Calu3 (cell line): ENCODE data around the gene GPC3. TPM values are rescaled to one million over a fixed set of nuclear protein-coding genes. Genes with fewer than 3 reads are reported as not detected.

Source experiments
- BruUV-seq: library from RNA; stranded (reverse); fragments of 400-500 nt; replicated peaks from 2 replicates; lab custom pipeline; 2021; lab: Mats Ljungman, UMichigan
- CTCF ChIA-PET: fragments of 300-600 bp; sonication (Branson Sonifier 250); formaldehyde crosslinking; loops from one replicate; lab custom pipeline; 2022; ENCODE audit warnings: antibody characterized with exemption; lab: Charles Lee
- DNase-seq: peaks from one replicate; pipeline ENCODE4 v3.0.0; 2022
- H3K27ac Mint-ChIP-seq: one replicate; pipeline ENCODE4 v1.8.0; 2022; ENCODE audit warnings: mixed read lengths; ENCODE audit not compliant: unreplicated experiment
- H3K27me3 Mint-ChIP-seq: one replicate; pipeline ENCODE4 v1.8.0; 2022; ENCODE audit warnings: mixed read lengths; ENCODE audit not compliant: unreplicated experiment
- H3K36me3 Mint-ChIP-seq: one replicate; pipeline ENCODE4 v1.8.0; 2022; ENCODE audit warnings: mild to moderate bottlenecking, moderate library complexity, mixed read lengths; ENCODE audit not compliant: insufficient read depth, unreplicated experiment
- H3K4me1 Mint-ChIP-seq: one replicate; pipeline ENCODE4 v1.8.0; 2022; ENCODE audit warnings: mild to moderate bottlenecking, low read depth, mixed read lengths; ENCODE audit not compliant: unreplicated experiment
- H3K4me3 Mint-ChIP-seq: one replicate; pipeline ENCODE4 v1.8.0; 2022; ENCODE audit warnings: mild to moderate bottlenecking, low read depth, moderate library complexity, mixed read lengths; ENCODE audit not compliant: unreplicated experiment
- H3K9me3 Mint-ChIP-seq: one replicate; pipeline ENCODE4 v1.8.0; 2022; ENCODE audit warnings: low read depth, mixed read lengths; ENCODE audit not compliant: unreplicated experiment
- intact Hi-C: fragments of 100-400 bp; cut with micrococcal nuclease; formaldehyde crosslinking; loops from one replicate; pipeline ENCODE4 v1.10.0; 2022; ENCODE audit not compliant: unreplicated experiment
- total RNA-seq: library from RNA; stranded (reverse); gene quantifications from 2 replicates; pipeline ENCODE4 v1.2.3, GENCODE V29; 2022
- TF ChIP-seq, protein P1 (sequence below): fragments of 200-600 bp; IDR thresholded peaks from one replicate; pipeline ENCODE4 v1.8.0; 2022; ENCODE audit warnings: antibody characterized with exemption; ENCODE audit not compliant: unreplicated experiment

The GPC3 gene
- total RNA-seq, 1 experiment from 2014 or later: 2.3 TPM

DNA sequence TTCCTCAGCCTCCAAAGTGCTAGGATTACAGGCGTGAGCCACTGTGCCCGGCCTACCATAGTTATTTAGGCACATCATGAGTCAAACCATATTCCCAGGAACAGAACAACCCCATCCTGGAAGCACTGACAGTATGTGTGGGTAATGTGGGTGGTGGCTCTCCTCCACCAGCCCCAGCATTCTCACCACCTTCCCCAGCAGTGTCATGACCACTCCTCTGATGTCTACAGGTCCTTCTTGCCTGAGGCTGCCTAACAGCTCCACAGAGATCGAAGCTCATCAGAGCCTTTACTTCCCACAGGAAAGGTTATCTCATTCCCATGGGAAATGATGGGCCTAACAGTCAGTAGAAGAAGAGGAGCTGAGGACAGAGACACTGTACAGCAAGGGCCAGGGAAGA is 440.6 kb downstream of the GPC3 start:
- intact Hi-C loops: loop anchor here (1.0 to 5.0 kb wide), 3 partner anchors 41 to 116 kb away; no protein-coding TSS in a partner anchor
- peaks cover 6% of the 10 kb centered on the region for H3K9me3 Mint-ChIP-seq
- CTCF ChIA-PET: no interaction called here
- H3K4me1 Mint-ChIP-seq: peaks cover 8% of the 10 kb centered on the region
- no peaks in the 10 kb centered on the region for H3K27me3 Mint-ChIP-seq
- TF ChIP-seq, protein P1, sequence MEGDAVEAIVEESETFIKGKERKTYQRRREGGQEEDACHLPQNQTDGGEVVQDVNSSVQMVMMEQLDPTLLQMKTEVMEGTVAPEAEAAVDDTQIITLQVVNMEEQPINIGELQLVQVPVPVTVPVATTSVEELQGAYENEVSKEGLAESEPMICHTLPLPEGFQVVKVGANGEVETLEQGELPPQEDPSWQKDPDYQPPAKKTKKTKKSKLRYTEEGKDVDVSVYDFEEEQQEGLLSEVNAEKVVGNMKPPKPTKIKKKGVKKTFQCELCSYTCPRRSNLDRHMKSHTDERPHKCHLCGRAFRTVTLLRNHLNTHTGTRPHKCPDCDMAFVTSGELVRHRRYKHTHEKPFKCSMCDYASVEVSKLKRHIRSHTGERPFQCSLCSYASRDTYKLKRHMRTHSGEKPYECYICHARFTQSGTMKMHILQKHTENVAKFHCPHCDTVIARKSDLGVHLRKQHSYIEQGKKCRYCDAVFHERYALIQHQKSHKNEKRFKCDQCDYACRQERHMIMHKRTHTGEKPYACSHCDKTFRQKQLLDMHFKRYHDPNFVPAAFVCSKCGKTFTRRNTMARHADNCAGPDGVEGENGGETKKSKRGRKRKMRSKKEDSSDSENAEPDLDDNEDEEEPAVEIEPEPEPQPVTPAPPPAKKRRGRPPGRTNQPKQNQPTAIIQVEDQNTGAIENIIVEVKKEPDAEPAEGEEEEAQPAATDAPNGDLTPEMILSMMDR: no peak
- peaks cover 18% of the 10 kb centered on the region for H3K36me3 Mint-ChIP-seq
- BruUV-seq: no TSS peak
- H3K4me3 Mint-ChIP-seq: no peak overlapping the region
- DNase-seq: no peak
- H3K27ac Mint-ChIP-seq: peak overlapping the region; percentile 95

DNA sequence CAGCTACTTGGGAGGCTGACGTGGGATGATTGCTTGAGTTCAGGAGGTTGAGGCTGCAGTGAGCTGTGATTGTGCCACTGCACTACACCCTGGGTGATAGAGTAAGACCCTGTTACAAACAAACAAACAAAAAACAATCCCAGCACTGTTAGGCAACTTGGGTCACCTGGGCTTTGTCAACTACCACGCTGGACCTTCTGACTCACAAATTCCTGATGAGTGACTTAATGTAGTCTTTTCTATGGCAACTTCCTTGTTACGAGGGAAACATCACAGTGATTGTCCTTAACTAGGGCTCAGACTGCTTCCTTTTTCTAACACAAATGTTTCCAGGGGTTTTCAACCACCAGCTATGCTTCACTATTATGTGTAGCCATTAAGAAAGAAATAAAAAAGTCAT is 441.3 kb downstream of the GPC3 start:
- Mint-ChIP-seq H3K4me3 (no peak overlapping the region), H3K27me3 (no peaks in the 10 kb centered on the region), H3K36me3 (peaks cover 18% of the 10 kb centered on the region), H3K4me1 (peaks cover 8% of the 10 kb centered on the region), H3K27ac (peak overlapping the region; percentile 95), H3K9me3 (peaks cover 6% of the 10 kb centered on the region)
- BruUV-seq: no TSS peak
- TF ChIP-seq, protein P1: no peak
- CTCF ChIA-PET: no interaction called here
- intact Hi-C loops: loop anchor here (1.0 to 5.0 kb wide), 3 partner anchors 41 to 117 kb away; no protein-coding TSS in a partner anchor
- peak; percentile 68 for DNase-seq

GRCh38 chrX:133543654-133544053 is 441.7 kb downstream of the GPC3 start:
- Mint-ChIP-seq H3K4me1 (peaks cover 8% of the 10 kb centered on the region), H3K27me3 (no peaks in the 10 kb centered on the region), H3K9me3 (peaks cover 3% of the 10 kb centered on the region), H3K4me3 (no peak overlapping the region), H3K36me3 (peaks cover 18% of the 10 kb centered on the region), H3K27ac (peak overlapping the region; percentile 95)
- no peak for DNase-seq
- TF ChIP-seq, protein P1: no peak
- BruUV-seq: no TSS peak
- CTCF ChIA-PET: interaction anchor here (0.6 kb wide), 1 partner anchor 415 kb away, joined by 4 read pairs; no protein-coding TSS in a partner anchor
- intact Hi-C loops: loop anchor here (1.0 to 5.0 kb wide), 3 partner anchors 42 to 117 kb away; no protein-coding TSS in a partner anchor

GRCh38 chrX:133542476-133542875 is 442.9 kb downstream of the GPC3 start:
- H3K4me1 Mint-ChIP-seq: peaks cover 8% of the 10 kb centered on the region
- peaks cover 3% of the 10 kb centered on the region for H3K9me3 Mint-ChIP-seq
- no peaks in the 10 kb centered on the region for H3K27me3 Mint-ChIP-seq
- H3K36me3 Mint-ChIP-seq: peaks cover 18% of the 10 kb centered on the region
- no TSS peak for BruUV-seq
- no peak overlapping the region for H3K4me3 Mint-ChIP-seq
- CTCF ChIA-PET: no interaction called here
- H3K27ac Mint-ChIP-seq: peak overlapping the region; percentile 60
- intact Hi-C loops: loop anchor here (5.0 kb wide), 1 partner anchor 100 kb away; no protein-coding TSS in a partner anchor
- no peak for DNase-seq
- TF ChIP-seq, protein P1: no peak
